HG03103 (cell line): ENCODE results near the gene DNAJB13.

ENCODE experiments used
- ATAC-seq: cut with Tn5 transposase; IDR thresholded peaks from one replicate; pipeline ENCODE4 v1.9.1; 2021; ENCODE audit warnings: low read depth; ENCODE audit not compliant: unreplicated experiment

Gene DNAJB13

GRCh38 chr11:73998846-73999575, 48.2 kb downstream of the DNAJB13 start:
- ATAC-seq = no peak

- no peak for ATAC-seq
Measured at GRCh38 chr11:73999581-74000306, 48.9 kb downstream of the DNAJB13 start.

- ATAC-seq = no peak
Measured at GRCh38 chr11:74000307-74001133, 49.7 kb downstream of the DNAJB13 start.

GRCh38 chr11:74001822-74002286, 51.0 kb downstream of the DNAJB13 start:
- no peak for ATAC-seq

DNA sequence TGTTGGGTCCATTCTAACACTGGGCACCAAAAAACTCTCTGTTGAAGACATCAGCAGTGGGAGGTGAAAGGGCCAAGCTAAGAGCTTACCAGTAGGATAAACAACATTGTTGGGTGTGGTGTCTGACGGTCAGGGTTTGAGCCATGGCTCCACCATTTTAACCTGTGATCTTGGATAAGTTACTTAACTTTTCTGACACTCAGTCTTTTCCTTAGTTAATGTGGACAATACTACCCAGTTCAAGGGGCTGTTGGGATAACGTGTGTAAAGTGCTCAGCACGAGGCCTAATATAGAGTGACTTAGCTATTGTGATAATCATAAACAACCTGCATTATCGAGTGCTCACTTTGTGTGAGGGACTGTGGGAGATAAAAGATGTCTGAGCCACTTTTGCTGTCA, 52.0 kb downstream of the DNAJB13 start:
- ATAC-seq = no peak

- ATAC-seq = no peak
Measured at GRCh38 chr11:74004046-74004695, 53.3 kb downstream of the DNAJB13 start.

DNA sequence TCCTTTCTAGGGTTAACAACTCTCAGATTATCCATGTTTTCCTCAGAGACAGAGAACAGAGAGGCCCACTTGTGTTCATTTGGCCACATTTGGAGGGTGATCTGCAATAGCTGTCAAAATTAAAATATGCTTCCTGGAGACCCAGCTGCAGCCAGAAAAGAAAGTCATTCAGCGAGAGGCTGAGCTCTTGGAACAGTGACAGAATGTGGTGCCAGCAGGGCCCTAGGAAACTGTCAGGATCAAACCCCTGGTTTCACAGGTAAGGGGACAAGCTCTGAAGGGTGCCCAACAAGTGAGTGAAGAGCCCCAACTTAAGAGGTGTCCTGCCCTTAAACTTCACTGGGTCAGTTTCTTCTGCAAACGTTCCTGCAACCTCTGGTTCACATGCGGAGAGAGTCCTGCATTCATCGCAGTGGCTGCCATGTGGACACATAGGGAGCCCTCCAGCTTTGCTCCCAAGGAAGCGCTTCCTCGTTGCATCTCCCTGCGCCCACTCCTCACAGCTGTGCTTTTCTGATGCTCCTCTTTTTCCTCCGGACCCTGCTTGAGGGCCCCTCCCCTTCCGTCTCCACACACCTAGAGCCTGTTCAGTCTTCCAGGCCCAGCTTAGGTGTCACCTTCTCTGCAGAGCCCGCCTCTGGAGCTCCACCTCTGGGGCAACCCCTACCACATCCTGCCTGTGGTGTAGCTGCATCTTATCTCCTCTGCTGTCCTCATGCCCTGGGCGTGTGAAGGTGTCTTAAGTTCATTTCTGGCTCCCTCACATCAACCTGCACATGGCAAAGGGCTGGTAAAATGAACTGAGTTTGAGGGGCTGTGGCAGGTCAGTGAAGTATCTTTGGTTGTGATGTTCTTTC, 54.2 kb downstream of the DNAJB13 start:
- no peak for ATAC-seq

GRCh38 chr11:74005721-74006517, 55.1 kb downstream of the DNAJB13 start:
- no peak for ATAC-seq

DNA sequence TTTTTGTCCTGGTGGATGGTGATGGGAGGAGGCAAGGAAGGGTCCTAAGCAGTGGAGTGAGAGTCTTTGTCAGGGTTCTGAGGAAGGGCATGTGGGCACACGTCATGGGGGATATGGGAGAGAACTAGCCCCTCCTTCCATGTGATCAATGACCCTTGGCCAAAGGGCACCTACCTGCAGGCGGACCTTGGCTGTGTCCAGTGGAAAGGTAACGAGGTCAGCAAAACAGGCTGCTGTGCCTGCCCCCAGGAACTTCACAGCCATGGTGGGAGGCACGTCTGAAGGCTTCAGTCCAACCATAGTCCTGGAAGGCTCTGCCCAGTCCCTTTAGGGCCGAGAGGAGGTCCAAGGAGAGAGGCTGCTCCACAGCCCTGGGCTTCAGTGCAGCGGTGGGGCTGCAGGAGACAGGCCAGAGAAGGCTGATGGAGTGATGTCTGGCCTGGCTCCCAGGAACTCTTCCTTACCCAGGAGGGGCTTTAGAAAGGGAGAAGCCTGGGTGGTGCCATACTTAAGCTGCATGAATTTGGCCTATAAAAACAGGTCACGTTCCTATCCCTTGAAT, 56.0 kb downstream of the DNAJB13 start:
- ATAC-seq = no peak

GRCh38 chr11:74007691-74008372, 57.0 kb downstream of the DNAJB13 start:
- ATAC-seq = no peak

GRCh38 chr11:74008373-74009229, 57.8 kb downstream of the DNAJB13 start, which contains the start of gene UCP3:
Gene UCP3 (minus strand): TSS chr11:74009085. CDS start chr11:74007042, 2,043 bp downstream.
- no peak for ATAC-seq

DNA sequence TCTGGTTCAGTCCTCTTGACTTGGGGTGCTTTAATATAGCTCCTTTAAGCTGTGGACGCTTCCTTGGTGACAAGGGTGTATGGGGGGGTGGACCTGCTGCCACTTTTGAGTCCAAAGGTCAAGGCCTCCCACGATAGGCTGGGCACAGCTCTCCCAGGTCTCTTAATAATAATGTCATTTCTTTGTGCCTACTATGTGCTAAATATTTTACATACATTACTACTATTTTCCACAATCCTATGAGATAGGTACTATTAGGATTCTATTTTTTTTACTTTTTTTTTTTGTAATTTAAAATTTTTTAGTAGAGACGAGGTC, 58.4 kb downstream of the DNAJB13 start:
- no peak for ATAC-seq

DNA sequence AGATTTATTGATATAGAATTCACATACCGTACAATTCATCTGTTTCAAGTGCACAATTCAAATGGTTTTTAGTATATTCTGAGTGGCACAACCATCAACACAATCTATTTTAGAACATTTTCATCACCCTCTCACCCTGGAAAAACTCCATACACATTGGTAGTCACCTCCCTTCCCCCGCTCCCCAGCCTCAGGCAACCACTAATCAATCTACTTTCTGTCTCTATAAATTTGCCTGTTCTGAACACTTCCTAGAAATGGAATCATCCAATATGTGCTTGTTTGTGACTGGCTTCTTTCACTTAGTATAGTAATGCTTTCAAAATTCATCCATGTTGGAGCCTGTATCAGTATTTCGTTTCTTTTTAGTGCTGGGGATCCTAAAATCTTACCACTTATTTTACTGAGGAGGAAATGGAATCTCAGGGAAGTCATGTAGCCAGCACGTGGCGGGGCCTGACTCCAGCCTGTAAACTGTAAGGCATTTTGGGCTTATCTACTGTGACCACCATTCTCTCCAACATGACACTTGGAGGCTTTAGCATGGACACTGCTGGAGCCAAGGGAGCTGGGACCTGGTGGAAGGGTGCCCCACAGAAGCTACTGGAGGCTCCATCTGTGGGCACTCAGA, 59.0 kb downstream of the DNAJB13 start:
- ATAC-seq = no peak

- ATAC-seq = no peak
Measured at GRCh38 chr11:74010306-74011300, 59.8 kb downstream of the DNAJB13 start.

DNA sequence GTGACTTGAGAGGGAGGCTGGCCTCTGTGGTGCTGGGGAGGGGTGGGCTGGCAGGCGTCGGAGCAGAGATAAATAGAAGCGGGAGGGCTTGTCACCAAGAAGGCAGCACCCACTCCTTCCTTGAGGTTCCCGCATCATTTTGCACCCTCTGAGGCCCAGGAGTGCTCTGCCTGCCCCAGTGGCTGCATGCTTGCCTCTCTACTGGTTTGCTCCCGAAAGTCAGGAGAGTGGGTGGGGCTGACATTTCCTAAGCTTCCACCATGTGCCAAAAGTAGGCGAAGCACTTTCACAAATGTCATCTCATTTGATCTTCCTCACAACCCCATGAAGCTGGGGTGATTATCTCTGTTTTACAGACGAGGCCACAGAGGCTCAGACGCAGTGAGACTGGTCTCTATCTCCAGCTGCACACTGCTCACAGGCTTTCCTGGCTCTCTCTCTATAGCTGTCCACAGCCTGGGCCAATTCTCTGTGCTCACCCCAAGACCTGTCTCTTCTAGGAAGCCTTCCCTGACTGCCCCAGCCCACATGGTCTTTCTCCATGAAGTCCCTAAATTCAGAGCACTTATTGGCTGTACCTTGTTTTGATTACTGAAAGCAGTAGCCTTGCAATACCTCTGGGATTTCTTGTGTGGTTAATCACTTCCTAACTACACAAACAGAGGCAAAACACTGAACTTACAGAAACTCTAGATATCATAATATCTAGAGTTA, 60.7 kb downstream of the DNAJB13 start:
- ATAC-seq = peak; percentile 51
